ENCODE measurements around the gene SHC3. TPM values are rescaled to one million over a fixed set of nuclear protein-coding genes. Genes with fewer than 3 reads are reported as not detected.

The SHC3 gene
- total RNA-seq, 1 donor from 2014 or later = 0.83 TPM

GRCh38 chr9:89044104-89044503 is 134.5 kb downstream of the SHC3 start:
- TF ChIP-seq CTCF (IDR thresholded peaks at IDR 0.05; ENCODE audit: partially characterized antibody, unreplicated experiment) = no peak
- Mint-ChIP-seq H3K27me3 (ENCODE audit: unreplicated experiment) (no peaks in the 10 kb centered on the region), H3K4me3 (ENCODE audit: unreplicated experiment) (no peak overlapping the region), H3K4me1 (ENCODE audit: low read depth, unreplicated experiment) (no peaks in the 10 kb centered on the region), H3K9me3 (ENCODE audit: unreplicated experiment) (no peaks in the 10 kb centered on the region), H3K27ac (ENCODE audit: unreplicated experiment) (no peak overlapping the region), H3K36me3 (ENCODE audit: unreplicated experiment) (no peaks in the 10 kb centered on the region)
- no peak for DNase-seq

GRCh38 chr9:89042984-89043383 is 135.6 kb downstream of the SHC3 start:
- H3K4me1 Mint-ChIP-seq (ENCODE audit: low read depth, unreplicated experiment) = no peaks in the 10 kb centered on the region
- no peak for TF ChIP-seq CTCF (IDR thresholded peaks at IDR 0.05; ENCODE audit: partially characterized antibody, unreplicated experiment)
- no peak overlapping the region for H3K27ac Mint-ChIP-seq (ENCODE audit: unreplicated experiment)
- no peaks in the 10 kb centered on the region for H3K27me3 Mint-ChIP-seq (ENCODE audit: unreplicated experiment)
- H3K36me3 Mint-ChIP-seq (ENCODE audit: unreplicated experiment) = no peaks in the 10 kb centered on the region
- no peak for DNase-seq
- H3K4me3 Mint-ChIP-seq (ENCODE audit: unreplicated experiment) = no peak overlapping the region
- no peaks in the 10 kb centered on the region for H3K9me3 Mint-ChIP-seq (ENCODE audit: unreplicated experiment)

GRCh38 chr9:89039664-89040063 is 139.0 kb downstream of the SHC3 start:
- no peak for TF ChIP-seq CTCF (IDR thresholded peaks at IDR 0.05; ENCODE audit: partially characterized antibody, unreplicated experiment)
- Mint-ChIP-seq H3K27me3 (ENCODE audit: unreplicated experiment) (no peaks in the 10 kb centered on the region), H3K4me3 (ENCODE audit: unreplicated experiment) (no peak overlapping the region), H3K36me3 (ENCODE audit: unreplicated experiment) (no peaks in the 10 kb centered on the region), H3K27ac (ENCODE audit: unreplicated experiment) (no peak overlapping the region), H3K9me3 (ENCODE audit: unreplicated experiment) (no peaks in the 10 kb centered on the region), H3K4me1 (ENCODE audit: low read depth, unreplicated experiment) (no peaks in the 10 kb centered on the region)
- no peak for DNase-seq

GRCh38 chr9:89039104-89039465 is 139.5 kb downstream of the SHC3 start:
- no peak for TF ChIP-seq CTCF (IDR thresholded peaks at IDR 0.05; ENCODE audit: partially characterized antibody, unreplicated experiment)
- H3K4me3 Mint-ChIP-seq (ENCODE audit: unreplicated experiment) = no peak overlapping the region
- no peaks in the 10 kb centered on the region for H3K4me1 Mint-ChIP-seq (ENCODE audit: low read depth, unreplicated experiment)
- no peaks in the 10 kb centered on the region for H3K36me3 Mint-ChIP-seq (ENCODE audit: unreplicated experiment)
- no peaks in the 10 kb centered on the region for H3K27me3 Mint-ChIP-seq (ENCODE audit: unreplicated experiment)
- no peak overlapping the region for H3K27ac Mint-ChIP-seq (ENCODE audit: unreplicated experiment)
- H3K9me3 Mint-ChIP-seq (ENCODE audit: unreplicated experiment) = no peaks in the 10 kb centered on the region
- no peak for DNase-seq

GRCh38 chr9:89038382-89039103 is 140.1 kb downstream of the SHC3 start:
- no peak for DNase-seq
- Mint-ChIP-seq H3K4me3 (ENCODE audit: unreplicated experiment) (no peak overlapping the region), H3K27ac (ENCODE audit: unreplicated experiment) (no peak overlapping the region), H3K9me3 (ENCODE audit: unreplicated experiment) (no peaks in the 10 kb centered on the region), H3K36me3 (ENCODE audit: unreplicated experiment) (no peaks in the 10 kb centered on the region), H3K4me1 (ENCODE audit: low read depth, unreplicated experiment) (no peaks in the 10 kb centered on the region), H3K27me3 (ENCODE audit: unreplicated experiment) (no peaks in the 10 kb centered on the region)
- no peak for TF ChIP-seq CTCF (IDR thresholded peaks at IDR 0.05; ENCODE audit: partially characterized antibody, unreplicated experiment)

All from glutamatergic neuron (in vitro differentiated cells).